ENCODE data around the gene FYCO1. TPM values are rescaled to one million over a fixed set of nuclear protein-coding genes. Genes with fewer than 3 reads are reported as not detected.

Gene FYCO1
- total and polyA plus RNA-seq, 9 of the 15 experiments (the other 6 are each of a cell fraction or from before 2014, with no cell fraction given) = 2.1 to 13.8 (median 7.4) TPM

DNA sequence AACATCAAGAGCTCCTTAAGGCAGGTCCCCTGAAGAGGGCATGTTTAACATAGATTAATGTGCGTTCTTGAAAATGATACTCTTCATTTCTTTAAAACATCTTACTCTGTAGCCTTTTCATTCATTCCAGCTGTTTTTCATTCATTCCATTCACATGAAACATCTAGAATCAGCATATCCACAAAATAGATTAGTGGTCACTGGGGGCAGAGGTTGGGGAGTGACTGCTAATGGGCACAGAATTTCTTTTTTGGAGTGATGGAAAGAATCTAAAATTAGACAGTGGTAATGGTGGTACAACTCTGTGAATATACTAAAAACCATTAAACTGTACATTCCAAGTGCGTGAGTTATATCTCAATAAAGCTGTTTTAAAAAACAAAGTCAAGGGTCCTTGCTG, 67.7 kb downstream of the FYCO1 start:
- no TSS peak for BruUV-seq (replicated peaks)
- Histone ChIP-seq H3K9me1 (ENCODE audit: control insufficient read depth, insufficient read depth, low read length) (peaks cover 3% of the 10 kb centered on the region), H3K4me3 (no peak overlapping the region), H2AFZ (ENCODE audit: low read depth, low read length) (no peak overlapping the region), H3K27me3 (ENCODE audit: control insufficient read depth in 2 of 2, insufficient read depth in 2 of 2, low read length in 2 of 2) (no peaks in the 10 kb centered on the region), H4K20me1 (replicated peaks; ENCODE audit: control insufficient read depth, insufficient read depth, low read length) (no peaks in the 10 kb centered on the region), H3K4me1 (replicated peaks in 1 of 2; ENCODE audit: control insufficient read depth in 2 of 2, insufficient read depth in 2 of 2, low read length in 2 of 2) (no peaks in the 10 kb centered on the region), H3K4me2 (ENCODE audit: insufficient read depth, low read length) (no peak overlapping the region), H3K9ac (ENCODE audit: insufficient read depth in 1 of 2, low read depth in 2 of 2, low read length in 2 of 2) (no peak overlapping the region), H3K79me2 (ENCODE audit: control insufficient read depth, insufficient read depth, low read length) (no peaks in the 10 kb centered on the region), H3K36me3 (ENCODE audit: control insufficient read depth, insufficient read depth, low read length) (peaks cover 83% of the 10 kb centered on the region), H3K27ac (ENCODE audit: extremely low read depth, low read depth, low read length) (no peak overlapping the region), H3K9me3 (replicated peaks; ENCODE audit: control insufficient read depth, insufficient read depth, low read depth, low read length) (no peaks in the 10 kb centered on the region)
- intact Hi-C loops (cut with micrococcal nuclease) (loop anchor here (10.0 kb wide), 1 partner anchor 263 kb away; no protein-coding TSS in a partner anchor), in situ Hi-C loops (cut with MboI) (loop anchor here (10.0 kb wide), 1 partner anchor 893 kb away; no protein-coding TSS in a partner anchor)
- TF ChIP-seq, protein P1, sequence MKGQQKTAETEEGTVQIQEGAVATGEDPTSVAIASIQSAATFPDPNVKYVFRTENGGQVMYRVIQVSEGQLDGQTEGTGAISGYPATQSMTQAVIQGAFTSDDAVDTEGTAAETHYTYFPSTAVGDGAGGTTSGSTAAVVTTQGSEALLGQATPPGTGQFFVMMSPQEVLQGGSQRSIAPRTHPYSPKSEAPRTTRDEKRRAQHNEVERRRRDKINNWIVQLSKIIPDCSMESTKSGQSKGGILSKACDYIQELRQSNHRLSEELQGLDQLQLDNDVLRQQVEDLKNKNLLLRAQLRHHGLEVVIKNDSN (CRISPR knock-in tag; IDR thresholded peaks at IDR 0.05) = no peak
- 95% methylated on average over 2 of the region's 2 CpGs for WGBS (ENCODE audit: insufficient coverage, low coverage, missing lambda C conversion rate)
- CTCF ChIA-PET (ENCODE audit: low intra/inter-chr PET ratio) = interaction anchor here (1.4 kb wide), 1 partner anchor 417 kb away, joined by 9 read pairs; no protein-coding TSS in a partner anchor
- DNase-seq (ENCODE audit: extremely low read depth in 1 of 4, low spot score in 3 of 4) (no peak), ATAC-seq (no peak), FAIRE-seq (no peak)
- POLR2A ChIA-PET = no interaction called here

DNA sequence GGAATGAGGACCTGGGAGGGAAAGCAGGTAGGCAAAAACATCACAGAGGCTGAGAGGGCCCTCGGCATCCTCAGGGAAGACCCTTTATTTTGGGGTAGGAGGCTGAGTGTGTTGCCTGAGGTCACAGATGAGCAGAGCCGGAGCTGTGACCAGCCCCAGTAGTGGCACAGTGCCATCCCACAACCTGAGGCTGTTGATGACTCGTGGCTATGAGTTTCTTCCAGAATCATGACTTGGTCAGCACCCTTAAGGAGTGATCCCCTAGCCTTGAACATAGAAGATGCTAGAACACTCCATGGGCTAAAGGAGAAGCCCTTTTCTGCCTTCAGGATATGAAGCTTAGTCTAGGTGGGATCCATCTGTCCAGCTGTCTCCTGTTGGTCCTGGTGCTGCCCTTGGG, 71.9 kb downstream of the FYCO1 start:
- Histone ChIP-seq H3K79me2 (ENCODE audit: control insufficient read depth, insufficient read depth, low read length) (no peaks in the 10 kb centered on the region), H3K9me3 (replicated peaks; ENCODE audit: control insufficient read depth, insufficient read depth, low read depth, low read length) (no peaks in the 10 kb centered on the region), H3K9ac (ENCODE audit: insufficient read depth in 1 of 2, low read depth in 2 of 2, low read length in 2 of 2) (no peak overlapping the region), H3K27ac (ENCODE audit: extremely low read depth, low read depth, low read length) (no peak overlapping the region), H3K4me2 (ENCODE audit: insufficient read depth, low read length) (no peak overlapping the region), H3K4me3 (no peak overlapping the region), H2AFZ (ENCODE audit: low read depth, low read length) (no peak overlapping the region), H4K20me1 (replicated peaks; ENCODE audit: control insufficient read depth, insufficient read depth, low read length) (no peaks in the 10 kb centered on the region), H3K9me1 (ENCODE audit: control insufficient read depth, insufficient read depth, low read length) (no peaks in the 10 kb centered on the region), H3K4me1 (replicated peaks in 1 of 2; ENCODE audit: control insufficient read depth in 2 of 2, insufficient read depth in 2 of 2, low read length in 2 of 2) (no peaks in the 10 kb centered on the region), H3K27me3 (ENCODE audit: control insufficient read depth in 2 of 2, insufficient read depth in 2 of 2, low read length in 2 of 2) (no peaks in the 10 kb centered on the region), H3K36me3 (ENCODE audit: control insufficient read depth, insufficient read depth, low read length) (peaks cover 63% of the 10 kb centered on the region)
- POLR2A ChIA-PET = interaction anchor here (0.6 to 1.6 kb wide), 4 partner anchors 8 to 532 kb away, joined by 3 to 5 read pairs (median 4); no protein-coding TSS in a partner anchor
- no peak for ATAC-seq
- CTCF ChIA-PET (ENCODE audit: low intra/inter-chr PET ratio) = no interaction called here
- DNase-seq (ENCODE audit: extremely low read depth in 1 of 4, low spot score in 3 of 4) = no peak
- WGBS (ENCODE audit: insufficient coverage, low coverage, missing lambda C conversion rate) = 84% methylated on average over 3 of the region's 3 CpGs
- in situ Hi-C loops (cut with MboI) (loop anchor here (10.0 kb wide), 1 partner anchor 889 kb away; no protein-coding TSS in a partner anchor), intact Hi-C loops (cut with micrococcal nuclease) (loop anchor here (10.0 kb wide), 1 partner anchor 259 kb away; no protein-coding TSS in a partner anchor)
- peak; percentile 23 for FAIRE-seq
- no TSS peak for BruUV-seq (replicated peaks)
- TF ChIP-seq FOXJ2 (tag; IDR thresholded peaks at IDR 0.05) = no peak
- TF ChIP-seq ZNF24 (IDR thresholded peaks at IDR 0.05) = no peak
- TF ChIP-seq, protein P2, sequence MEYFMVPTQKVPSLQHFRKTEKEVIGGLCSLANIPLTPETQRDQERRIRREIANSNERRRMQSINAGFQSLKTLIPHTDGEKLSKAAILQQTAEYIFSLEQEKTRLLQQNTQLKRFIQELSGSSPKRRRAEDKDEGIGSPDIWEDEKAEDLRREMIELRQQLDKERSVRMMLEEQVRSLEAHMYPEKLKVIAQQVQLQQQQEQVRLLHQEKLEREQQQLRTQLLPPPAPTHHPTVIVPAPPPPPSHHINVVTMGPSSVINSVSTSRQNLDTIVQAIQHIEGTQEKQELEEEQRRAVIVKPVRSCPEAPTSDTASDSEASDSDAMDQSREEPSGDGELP (CRISPR knock-in tag; IDR thresholded peaks at IDR 0.05; ENCODE audit: borderline replicate concordance) = no peak
- no peak for TF ChIP-seq TRIM24 (IDR thresholded peaks at IDR 0.05)
- TF ChIP-seq, protein P3, sequence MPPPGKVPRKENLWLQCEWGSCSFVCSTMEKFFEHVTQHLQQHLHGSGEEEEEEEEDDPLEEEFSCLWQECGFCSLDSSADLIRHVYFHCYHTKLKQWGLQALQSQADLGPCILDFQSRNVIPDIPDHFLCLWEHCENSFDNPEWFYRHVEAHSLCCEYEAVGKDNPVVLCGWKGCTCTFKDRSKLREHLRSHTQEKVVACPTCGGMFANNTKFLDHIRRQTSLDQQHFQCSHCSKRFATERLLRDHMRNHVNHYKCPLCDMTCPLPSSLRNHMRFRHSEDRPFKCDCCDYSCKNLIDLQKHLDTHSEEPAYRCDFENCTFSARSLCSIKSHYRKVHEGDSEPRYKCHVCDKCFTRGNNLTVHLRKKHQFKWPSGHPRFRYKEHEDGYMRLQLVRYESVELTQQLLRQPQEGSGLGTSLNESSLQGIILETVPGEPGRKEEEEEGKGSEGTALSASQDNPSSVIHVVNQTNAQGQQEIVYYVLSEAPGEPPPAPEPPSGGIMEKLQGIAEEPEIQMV (tag; conservative IDR thresholded peaks at IDR 0.05; ENCODE audit: low read depth) = no peak
- no peak for TF ChIP-seq RBBP5 (IDR thresholded peaks at IDR 0.05; ENCODE audit: borderline replicate concordance, insufficient read depth, low read length, poor library complexity, severe bottlenecking)
- no peak for TF ChIP-seq CBX1 (IDR thresholded peaks at IDR 0.05; ENCODE audit: low read depth)
- TF ChIP-seq, protein P1 (CRISPR knock-in tag; IDR thresholded peaks at IDR 0.05) = no peak
- TF ChIP-seq PCBP2 (IDR thresholded peaks at IDR 0.05; ENCODE audit: low read depth, low read length, poor library complexity, severe bottlenecking) = no peak
- TF ChIP-seq SP1 (CRISPR knock-in tag; IDR thresholded peaks at IDR 0.05) = no peak

Data from K562 (cell line).